SK-N-SH (cell line): Measurements from ENCODE around the gene TCF7L2. TPM values are rescaled to one million over a fixed set of nuclear protein-coding genes. Genes with fewer than 3 reads are reported as not detected.
A peak's percentile ranks its signal among the peaks of the same experiment; 100 is the strongest.

ENCODE experiments used
- CTCF ChIA-PET: fragments of 300-600, 350-600 bp; formaldehyde crosslinking; extraction: SDS; loops from one replicate; lab custom pipeline; 2021; lab: Yijun Ruan, JAX
- POLR2A ChIA-PET: fragments of 350-600 bp; sonication (Branson Sonifier 250); formaldehyde crosslinking; extraction: SDS; loops from one replicate; lab custom pipeline; 2020; ENCODE audit warnings: antibody characterized with exemption, inconsistent platforms; lab: Yijun Ruan, JAX
- DNase-seq: peaks from one replicate; pipeline ENCODE4 v3.0.0; 2012
- H2AFZ ChIP-seq: fragments of 200-600 bp; sonication (generic); 2 replicates; pipeline ENCODE4 v1.8.1; 2016; ENCODE audit warnings: antibody characterized with exemption, mild to moderate bottlenecking, low read depth
- H3F3A ChIP-seq: fragments of 200-600 bp; sonication (generic); replicated peaks from 2 replicates; pipeline ENCODE3; 2016; ENCODE audit warnings: antibody characterized with exemption, mild to moderate bottlenecking; ENCODE audit not compliant: insufficient read depth
- H3K27ac ChIP-seq, 2 experiments: fragments of 200-500 bp in 1 of 2; fragments of 200-600 bp in 1 of 2; sonication (Bioruptor generic) in 1 of 2; sonication (generic), shearing (Covaris generic) in 1 of 2; 2 replicates each; pipeline versions ENCODE4 v1.5.1 to v1.6.1; 2014 to 2016; ENCODE audit warnings: low read depth in 2 of 2, inconsistent platforms in 1 of 2, low read length in 1 of 2, mild to moderate bottlenecking in 1 of 2, mixed read lengths in 1 of 2
- H3K27me3 ChIP-seq: fragments of 200-600 bp; sonication (generic), shearing (Covaris generic); 2 replicates; pipeline ENCODE4 v1.6.1; 2016; ENCODE audit warnings: mixed run types; ENCODE audit not compliant: insufficient read depth
- H3K36me3 ChIP-seq, 2 experiments: fragments of 200-500 bp in 1 of 2; fragments of 200-600 bp in 1 of 2; sonication (Bioruptor generic) in 1 of 2; sonication (generic) in 1 of 2; replicated peaks in 1 of 2; 2 replicates each; pipeline versions ENCODE3 to v1.5.1; 2014 to 2016; ENCODE audit warnings: low read length in 1 of 2, mild to moderate bottlenecking in 1 of 2; ENCODE audit not compliant: insufficient read depth in 2 of 2, control insufficient read depth in 1 of 2
- H3K4me1 ChIP-seq, 2 experiments: fragments of 200-500 bp in 1 of 2; fragments of 200-600 bp in 1 of 2; sonication (Bioruptor generic) in 1 of 2; sonication (generic), shearing (Covaris generic) in 1 of 2; 2 replicates each; pipeline versions ENCODE4 v1.5.1 to v1.6.1; 2014 to 2016; ENCODE audit warnings: low read depth in 1 of 2, low read length in 1 of 2, mixed run types in 1 of 2; ENCODE audit not compliant: insufficient read depth in 2 of 2, control insufficient read depth in 1 of 2
- H3K4me2 ChIP-seq: fragments of 200-600 bp; sonication (generic), shearing (Covaris generic); 2 replicates; pipeline ENCODE4 v1.6.1; 2017; ENCODE audit warnings: mixed run types
- H3K4me3 ChIP-seq, 2 experiments: fragments of 200-500 bp in 1 of 2; fragments of 200-600 bp in 1 of 2; sonication (Bioruptor generic) in 1 of 2; sonication (generic), shearing (Covaris generic) in 1 of 2; 2 replicates each; pipeline versions ENCODE4 v1.5.1 to v1.8.1; 2014 to 2016; ENCODE audit warnings: low read depth in 2 of 2, inconsistent platforms in 1 of 2, low read length in 1 of 2, mild to moderate bottlenecking in 1 of 2, mixed read lengths in 1 of 2, moderate library complexity in 1 of 2
- H3K79me2 ChIP-seq: fragments of 200-600 bp; sonication (generic); 2 replicates; pipeline ENCODE4 v1.8.1; 2017; ENCODE audit warnings: mild to moderate bottlenecking; ENCODE audit not compliant: insufficient read depth
- H3K9ac ChIP-seq: fragments of 200-600 bp; sonication (generic); 2 replicates; pipeline ENCODE4 v1.6.1; 2017; ENCODE audit warnings: mixed run types
- H3K9me2 ChIP-seq: fragments of 200-600 bp; sonication (generic); 2 replicates; pipeline ENCODE4 v1.6.1; 2017; ENCODE audit warnings: mixed run types
- H3K9me3 ChIP-seq: fragments of 200-600 bp; sonication (generic); 2 replicates; pipeline ENCODE4 v1.6.1; 2017; ENCODE audit warnings: mixed run types, mild to moderate bottlenecking, moderate library complexity
- H4K20me1 ChIP-seq: fragments of 200-600 bp; sonication (generic); 2 replicates; pipeline ENCODE4 v1.6.1; 2017; ENCODE audit warnings: mild to moderate bottlenecking, mixed run types; ENCODE audit not compliant: insufficient read depth
- CHD2 ChIP-seq: fragments of 150-350 bp; IDR thresholded peaks from 2 replicates; pipeline ENCODE4 v1.6.1; 2018; ENCODE audit warnings: low read length; ENCODE audit not compliant: partially characterized antibody
- EZH2phosphoT487 ChIP-seq: fragments of 200-600 bp; sonication (generic); IDR thresholded peaks from 2 replicates; pipeline ENCODE4 v1.6.1; 2017; ENCODE audit warnings: low read depth, mixed run types, mild to moderate bottlenecking, antibody characterized with exemption, moderate library complexity, borderline replicate concordance
- FOSL2 ChIP-seq: IDR thresholded peaks from 2 replicates; pipeline ENCODE4 v1.4.0; 2012; ENCODE audit warnings: low read depth, mild to moderate bottlenecking, moderate library complexity, borderline replicate concordance
- FOXM1 ChIP-seq: IDR thresholded peaks from 2 replicates; pipeline ENCODE4 v1.4.0; 2012; ENCODE audit warnings: low read depth, mild to moderate bottlenecking
- JUND ChIP-seq: IDR thresholded peaks from 2 replicates; pipeline ENCODE4 v1.4.0; 2012
- MXI1 ChIP-seq: IDR thresholded peaks from 2 replicates; pipeline ENCODE4 v1.6.1; 2012; ENCODE audit warnings: mild to moderate bottlenecking, low read depth, low read length, improper control_type of control experiment
- RAD21 ChIP-seq: IDR thresholded peaks from 2 replicates; pipeline ENCODE4 v1.6.1; 2012; ENCODE audit warnings: mild to moderate bottlenecking, low read length
- RCOR1 ChIP-seq: fragments of 150-350 bp; IDR thresholded peaks from 2 replicates; pipeline ENCODE4 v1.6.1; 2017; ENCODE audit warnings: antibody characterized with exemption, low read length
- RXRA ChIP-seq: IDR thresholded peaks from 2 replicates; pipeline ENCODE4 v1.4.0; 2012; ENCODE audit warnings: low read depth, mild to moderate bottlenecking, borderline replicate concordance
- SIN3A ChIP-seq: IDR thresholded peaks from 2 replicates; pipeline ENCODE4 v1.6.1; 2012; ENCODE audit warnings: low read depth, mild to moderate bottlenecking, low read length, moderate library complexity, borderline replicate concordance
- SMC3 ChIP-seq: IDR thresholded peaks from 2 replicates; pipeline ENCODE4 v1.6.1; 2012; ENCODE audit warnings: low read depth, low read length, improper control_type of control experiment
- WGBS: methylation state at CpG from one replicate; pipeline ENCODE4 v1.1.6; 2017; ENCODE audit warnings: low lambda C conversion rate; 5-methylcytosine and 5-hydroxymethylcytosine counted together
- polyA plus RNA-seq, 3 experiments: library from polyadenylated mRNA; depleted of rRNA; stranded (reverse); fragments of >200 nt; gene quantifications; 2 replicates each; pipeline ENCODE4 v1.2.3, GENCODE V29; 2012
- TF ChIP-seq, protein P1 (sequence below): IDR thresholded peaks from 2 replicates; pipeline ENCODE4 v1.4.0; 2012; ENCODE audit warnings: low read depth

TCF7L2 gene
- polyA plus RNA-seq, 1 of the 3 experiments (the other 2 are of a cell fraction): 10.2 TPM

DNA sequence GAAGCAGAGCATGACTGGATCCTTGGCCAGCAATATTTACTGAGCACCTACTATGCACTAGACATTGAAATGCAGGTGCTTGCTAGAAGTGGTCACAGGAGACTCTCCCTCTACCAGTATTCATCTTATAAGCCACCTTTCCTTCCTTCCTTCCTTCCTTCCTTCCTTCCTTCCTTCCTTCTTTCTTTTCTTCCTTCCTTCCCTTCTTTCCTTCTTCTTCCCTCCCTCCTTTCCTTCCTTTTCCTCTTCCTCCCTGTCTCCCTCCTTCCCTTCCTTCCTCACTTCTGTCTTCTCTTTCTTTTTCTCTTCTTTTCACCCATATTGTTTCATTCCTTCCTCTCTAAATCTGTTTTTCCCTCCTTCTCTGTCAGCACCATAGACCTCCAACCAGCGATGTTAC, 47.3 kb upstream of the TCF7L2 start:
- Histone ChIP-seq H3K27ac (no peak overlapping the region), H3K4me2 (no peak overlapping the region), H3K9ac (no peak overlapping the region), H2AFZ (no peak overlapping the region), H4K20me1 (no peaks in the 10 kb centered on the region), H3K79me2 (no peaks in the 10 kb centered on the region), H3K36me3 (no peaks in the 10 kb centered on the region), H3K4me3 (no peak overlapping the region), H3K27me3 (no peaks in the 10 kb centered on the region), H3K4me1 (no peaks in the 10 kb centered on the region), H3F3A (no peaks in the 10 kb centered on the region), H3K9me3 (no peaks in the 10 kb centered on the region), H3K9me2 (no peaks in the 10 kb centered on the region)
- CTCF ChIA-PET: no interaction called here
- 93% methylated on average over 1 of the region's 1 CpG for WGBS
- POLR2A ChIA-PET: no interaction called here
- TF ChIP-seq FOSL2: no peak
- TF ChIP-seq CHD2: no peak
- TF ChIP-seq, protein P1, sequence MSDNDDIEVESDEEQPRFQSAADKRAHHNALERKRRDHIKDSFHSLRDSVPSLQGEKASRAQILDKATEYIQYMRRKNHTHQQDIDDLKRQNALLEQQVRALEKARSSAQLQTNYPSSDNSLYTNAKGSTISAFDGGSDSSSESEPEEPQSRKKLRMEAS: no peak
- TF ChIP-seq SMC3: no peak
- no peak for TF ChIP-seq RCOR1
- TF ChIP-seq FOXM1: no peak
- no peak for TF ChIP-seq MXI1
- no peak for TF ChIP-seq RAD21
- no peak for DNase-seq

DNA sequence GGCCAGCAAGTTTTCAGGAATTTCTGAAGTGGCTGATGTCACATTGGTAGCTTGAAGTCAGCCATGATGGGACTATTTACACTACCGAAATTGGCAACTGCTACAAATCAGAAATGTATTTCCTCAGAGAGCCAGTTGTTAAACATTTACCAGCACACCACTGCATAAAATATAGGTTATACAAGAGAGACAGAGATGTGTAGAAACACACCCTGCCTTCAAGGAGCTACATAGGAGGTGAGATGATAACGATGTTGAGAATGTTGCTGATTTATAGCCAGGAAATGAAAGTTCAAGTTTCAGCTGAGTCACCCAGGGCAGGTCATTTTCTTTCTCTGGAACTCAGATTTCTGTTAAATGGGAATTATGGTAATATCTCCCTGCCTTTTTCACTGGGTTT, 46.0 kb upstream of the TCF7L2 start:
- POLR2A ChIA-PET: no interaction called here
- no peak for DNase-seq
- Histone ChIP-seq H3K4me2 (no peak overlapping the region), H3F3A (no peaks in the 10 kb centered on the region), H3K79me2 (no peaks in the 10 kb centered on the region), H4K20me1 (no peaks in the 10 kb centered on the region), H2AFZ (no peak overlapping the region), H3K36me3 (no peaks in the 10 kb centered on the region), H3K4me3 (no peak overlapping the region), H3K9me2 (no peaks in the 10 kb centered on the region), H3K27ac (no peak overlapping the region), H3K9me3 (no peaks in the 10 kb centered on the region), H3K9ac (no peak overlapping the region), H3K4me1 (no peaks in the 10 kb centered on the region), H3K27me3 (no peaks in the 10 kb centered on the region)
- TF ChIP-seq JUND (no peak), FOSL2 (peak; percentile 38; the same call in 1 of the 2 replicates)
- 48% methylated on average over 2 of the region's 2 CpGs for WGBS
- CTCF ChIA-PET: no interaction called here

DNA sequence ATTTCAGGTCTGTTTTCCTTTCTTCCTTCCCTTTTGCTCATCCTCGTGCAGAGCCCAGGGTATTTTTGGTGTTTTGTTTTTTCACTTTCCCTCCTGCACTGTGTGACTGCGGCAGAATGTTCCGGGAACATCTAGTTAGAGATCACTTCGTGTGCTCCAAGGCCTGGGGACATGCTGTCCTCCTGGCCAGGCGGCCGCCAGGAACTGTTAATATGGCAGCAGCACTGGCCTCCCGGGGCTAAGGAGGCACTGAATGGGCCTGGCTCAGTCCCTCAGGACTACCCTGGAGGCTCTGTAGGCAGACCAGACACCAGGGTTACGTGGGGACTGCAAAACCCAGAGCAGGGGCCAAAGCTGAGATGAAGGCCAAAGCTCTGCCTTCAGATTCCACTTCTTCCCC, 43.1 kb upstream of the TCF7L2 start:
- DNase-seq: no peak
- Histone ChIP-seq H3K4me2 (no peak overlapping the region), H3K36me3 (no peaks in the 10 kb centered on the region), H3K27ac (no peak overlapping the region), H4K20me1 (no peaks in the 10 kb centered on the region), H3K79me2 (no peaks in the 10 kb centered on the region), H3K4me3 (no peak overlapping the region), H2AFZ (no peak overlapping the region), H3K9me3 (no peaks in the 10 kb centered on the region), H3K4me1 (no peaks in the 10 kb centered on the region), H3K9me2 (no peaks in the 10 kb centered on the region), H3K9ac (no peak overlapping the region), H3K27me3 (no peaks in the 10 kb centered on the region), H3F3A (no peaks in the 10 kb centered on the region)
- ChIA-PET POLR2A (no interaction called here), CTCF (interaction anchor here (0.7 kb wide), 1 partner anchor 772 kb away, joined by 3 read pairs; no protein-coding TSS in a partner anchor)
- 93% methylated on average over 5 of the region's 8 CpGs for WGBS
- TF ChIP-seq RXRA (no peak), FOSL2 (no peak), SIN3A (no peak), EZH2phosphoT487 (no peak)
